ENCODE results near the gene NXT1.

NXT1 gene

GRCh38 chr20:23309781-23310180 is 40.8 kb upstream of the NXT1 start:
- H3K9ac ChIP-seq (ENCODE audit: low read length in 5 of 5), result no peak overlapping the region
- H3K36me3 ChIP-seq (ENCODE audit: control insufficient read depth in 5 of 5, insufficient read depth in 5 of 5, low read length in 5 of 5), result no peaks in the 10 kb centered on the region
- H3K27me3 ChIP-seq (ENCODE audit: control insufficient read depth in 5 of 5, insufficient read depth in 4 of 5, low read length in 5 of 5), result peaks cover 0 to 4% (median 0%) of the 10 kb centered on the region in 5 donors
- H3K27ac ChIP-seq (ENCODE audit: low read depth, low read length), result no peak overlapping the region
- H3K4me1 ChIP-seq (ENCODE audit: control insufficient read depth in 5 of 5, insufficient read depth in 5 of 5, low read length in 5 of 5), result peaks cover 4 to 13% (median 9%) of the 10 kb centered on the region in 5 donors
- H3K9me3 ChIP-seq (ENCODE audit: control insufficient read depth in 5 of 5, low read length in 5 of 5), result no peaks in the 10 kb centered on the region
- no peak overlapping the region for H3K4me3 ChIP-seq (ENCODE audit: low read depth in 1 of 5, low read length in 5 of 5)

GRCh38 chr20:23311947-23312506 is 38.6 kb upstream of the NXT1 start:
- no peak overlapping the region for H3K27ac ChIP-seq (ENCODE audit: low read depth, low read length)
- H3K27me3 ChIP-seq (ENCODE audit: control insufficient read depth in 5 of 5, insufficient read depth in 4 of 5, low read length in 5 of 5), result no peaks in the 10 kb centered on the region
- no peaks in the 10 kb centered on the region for H3K9me3 ChIP-seq (ENCODE audit: control insufficient read depth in 5 of 5, low read length in 5 of 5)

GRCh38 chr20:23313271-23313670 is 37.3 kb upstream of the NXT1 start:
- no peaks in the 10 kb centered on the region for H3K36me3 ChIP-seq (ENCODE audit: control insufficient read depth in 5 of 5, insufficient read depth in 5 of 5, low read length in 5 of 5)
- no peak overlapping the region for H3K9ac ChIP-seq (ENCODE audit: low read length in 5 of 5)
- peaks cover 9 to 21% (median 19%) of the 10 kb centered on the region in 5 donors for H3K4me1 ChIP-seq (ENCODE audit: control insufficient read depth in 5 of 5, insufficient read depth in 5 of 5, low read length in 5 of 5)
- H3K27me3 ChIP-seq (ENCODE audit: control insufficient read depth in 5 of 5, insufficient read depth in 4 of 5, low read length in 5 of 5), result no peaks in the 10 kb centered on the region
- no peaks in the 10 kb centered on the region for H3K9me3 ChIP-seq (ENCODE audit: control insufficient read depth in 5 of 5, low read length in 5 of 5)
- H3K27ac ChIP-seq (ENCODE audit: low read depth, low read length), result no peak overlapping the region
- H3K4me3 ChIP-seq (ENCODE audit: low read depth in 1 of 5, low read length in 5 of 5), result no peak overlapping the region

More at GRCh38 chr20:23311947-23312506, 38.6 kb upstream of the NXT1 start:
- H3K4me1 ChIP-seq (ENCODE audit: control insufficient read depth in 5 of 5, insufficient read depth in 5 of 5, low read length in 5 of 5), result peaks cover 9 to 21% (median 19%) of the 10 kb centered on the region in 5 donors
- H3K9ac ChIP-seq (ENCODE audit: low read length in 5 of 5), result no peak overlapping the region
- H3K4me3 ChIP-seq (ENCODE audit: low read depth in 1 of 5, low read length in 5 of 5), result no peak overlapping the region
- no peaks in the 10 kb centered on the region for H3K36me3 ChIP-seq (ENCODE audit: control insufficient read depth in 5 of 5, insufficient read depth in 5 of 5, low read length in 5 of 5)

- H3K27ac ChIP-seq (ENCODE audit: low read depth, low read length), result no peak overlapping the region
These were observed 35.9 kb upstream of the NXT1 start for GRCh38 chr20:23314699-23315098.

GRCh38 chr20:23315099-23315498 is 35.5 kb upstream of the NXT1 start:
- Histone ChIP-seq H3K27me3 (ENCODE audit: control insufficient read depth in 5 of 5, insufficient read depth in 4 of 5, low read length in 5 of 5) (no peaks in the 10 kb centered on the region), H3K4me3 (ENCODE audit: low read depth in 1 of 5, low read length in 5 of 5) (no peak overlapping the region), H3K9me3 (ENCODE audit: control insufficient read depth in 5 of 5, low read length in 5 of 5) (no peaks in the 10 kb centered on the region), H3K27ac (ENCODE audit: low read depth, low read length) (no peak overlapping the region), H3K9ac (ENCODE audit: low read length in 5 of 5) (peak overlapping the region in 1 of 5 donors; percentile 29), H3K36me3 (ENCODE audit: control insufficient read depth in 5 of 5, insufficient read depth in 5 of 5, low read length in 5 of 5) (no peaks in the 10 kb centered on the region), H3K4me1 (ENCODE audit: control insufficient read depth in 5 of 5, insufficient read depth in 5 of 5, low read length in 5 of 5) (peaks cover 9 to 21% (median 19%) of the 10 kb centered on the region in 5 donors)

More at GRCh38 chr20:23314699-23315098, 35.9 kb upstream of the NXT1 start:
- no peaks in the 10 kb centered on the region for H3K9me3 ChIP-seq (ENCODE audit: control insufficient read depth in 5 of 5, low read length in 5 of 5)
- H3K9ac ChIP-seq (ENCODE audit: low read length in 5 of 5), result peak overlapping the region in 1 of 5 donors; percentile 29
- peaks cover 9 to 21% (median 19%) of the 10 kb centered on the region in 5 donors for H3K4me1 ChIP-seq (ENCODE audit: control insufficient read depth in 5 of 5, insufficient read depth in 5 of 5, low read length in 5 of 5)
- H3K36me3 ChIP-seq (ENCODE audit: control insufficient read depth in 5 of 5, insufficient read depth in 5 of 5, low read length in 5 of 5), result no peaks in the 10 kb centered on the region
- H3K4me3 ChIP-seq (ENCODE audit: low read depth in 1 of 5, low read length in 5 of 5), result no peak overlapping the region
- no peaks in the 10 kb centered on the region for H3K27me3 ChIP-seq (ENCODE audit: control insufficient read depth in 5 of 5, insufficient read depth in 4 of 5, low read length in 5 of 5)

GRCh38 chr20:23316626-23317025 is 34.0 kb upstream of the NXT1 start:
- Histone ChIP-seq H3K27ac (ENCODE audit: low read depth, low read length) (no peak overlapping the region), H3K9me3 (ENCODE audit: control insufficient read depth in 5 of 5, low read length in 5 of 5) (peaks cover 0 to 5% (median 0%) of the 10 kb centered on the region in 5 donors), H3K4me3 (ENCODE audit: low read depth in 1 of 5, low read length in 5 of 5) (no peak overlapping the region), H3K36me3 (ENCODE audit: control insufficient read depth in 5 of 5, insufficient read depth in 5 of 5, low read length in 5 of 5) (no peaks in the 10 kb centered on the region), H3K27me3 (ENCODE audit: control insufficient read depth in 5 of 5, insufficient read depth in 4 of 5, low read length in 5 of 5) (peaks cover 0 to 8% (median 0%) of the 10 kb centered on the region in 5 donors), H3K9ac (ENCODE audit: low read length in 5 of 5) (no peak overlapping the region), H3K4me1 (ENCODE audit: control insufficient read depth in 5 of 5, insufficient read depth in 5 of 5, low read length in 5 of 5) (peaks cover 9 to 21% (median 19%) of the 10 kb centered on the region in 5 donors)

- Histone ChIP-seq H3K9me3 (ENCODE audit: control insufficient read depth in 5 of 5, low read length in 5 of 5) (peaks cover 0 to 5% (median 0%) of the 10 kb centered on the region in 5 donors), H3K27ac (ENCODE audit: low read depth, low read length) (no peak overlapping the region), H3K4me3 (ENCODE audit: low read depth in 1 of 5, low read length in 5 of 5) (no peak overlapping the region), H3K27me3 (ENCODE audit: control insufficient read depth in 5 of 5, insufficient read depth in 4 of 5, low read length in 5 of 5) (peaks cover 0 to 8% (median 0%) of the 10 kb centered on the region in 5 donors), H3K4me1 (ENCODE audit: control insufficient read depth in 5 of 5, insufficient read depth in 5 of 5, low read length in 5 of 5) (peaks cover 9 to 21% (median 19%) of the 10 kb centered on the region in 5 donors), H3K36me3 (ENCODE audit: control insufficient read depth in 5 of 5, insufficient read depth in 5 of 5, low read length in 5 of 5) (no peaks in the 10 kb centered on the region), H3K9ac (ENCODE audit: low read length in 5 of 5) (no peak overlapping the region)
These were observed 33.5 kb upstream of the NXT1 start for GRCh38 chr20:23317081-23317480.

GRCh38 chr20:23318347-23318746 is 32.2 kb upstream of the NXT1 start:
- H3K4me1 ChIP-seq (ENCODE audit: control insufficient read depth in 5 of 5, insufficient read depth in 5 of 5, low read length in 5 of 5), result peaks cover 9 to 18% (median 15%) of the 10 kb centered on the region in 5 donors
- peaks cover 0 to 5% (median 0%) of the 10 kb centered on the region in 5 donors for H3K9me3 ChIP-seq (ENCODE audit: control insufficient read depth in 5 of 5, low read length in 5 of 5)
- H3K27me3 ChIP-seq (ENCODE audit: control insufficient read depth in 5 of 5, insufficient read depth in 4 of 5, low read length in 5 of 5), result peaks cover 0 to 8% (median 0%) of the 10 kb centered on the region in 5 donors
- H3K9ac ChIP-seq (ENCODE audit: low read length in 5 of 5), result no peak overlapping the region
- no peak overlapping the region for H3K4me3 ChIP-seq (ENCODE audit: low read depth in 1 of 5, low read length in 5 of 5)
- H3K27ac ChIP-seq (ENCODE audit: low read depth, low read length), result no peak overlapping the region
- H3K36me3 ChIP-seq (ENCODE audit: control insufficient read depth in 5 of 5, insufficient read depth in 5 of 5, low read length in 5 of 5), result no peaks in the 10 kb centered on the region

GRCh38 chr20:23320317-23320716 is 30.3 kb upstream of the NXT1 start:
- H3K9ac ChIP-seq (ENCODE audit: low read length in 5 of 5), result no peak overlapping the region
- H3K27me3 ChIP-seq (ENCODE audit: control insufficient read depth in 5 of 5, insufficient read depth in 4 of 5, low read length in 5 of 5), result peaks cover 0 to 11% (median 0%) of the 10 kb centered on the region in 5 donors
- no peak overlapping the region for H3K4me3 ChIP-seq (ENCODE audit: low read depth in 1 of 5, low read length in 5 of 5)
- no peaks in the 10 kb centered on the region for H3K36me3 ChIP-seq (ENCODE audit: control insufficient read depth in 5 of 5, insufficient read depth in 5 of 5, low read length in 5 of 5)
- H3K27ac ChIP-seq (ENCODE audit: low read depth, low read length), result no peak overlapping the region
- H3K4me1 ChIP-seq (ENCODE audit: control insufficient read depth in 5 of 5, insufficient read depth in 5 of 5, low read length in 5 of 5), result peaks cover 3 to 4% (median 4%) of the 10 kb centered on the region in 5 donors
- H3K9me3 ChIP-seq (ENCODE audit: control insufficient read depth in 5 of 5, low read length in 5 of 5), result peaks cover 0 to 5% (median 0%) of the 10 kb centered on the region in 5 donors

- peaks cover 0 to 6% (median 0%) of the 10 kb centered on the region in 5 donors for H3K4me1 ChIP-seq (ENCODE audit: control insufficient read depth in 5 of 5, insufficient read depth in 5 of 5, low read length in 5 of 5)
- peaks cover 0 to 11% (median 0%) of the 10 kb centered on the region in 5 donors for H3K27me3 ChIP-seq (ENCODE audit: control insufficient read depth in 5 of 5, insufficient read depth in 4 of 5, low read length in 5 of 5)
- H3K36me3 ChIP-seq (ENCODE audit: control insufficient read depth in 5 of 5, insufficient read depth in 5 of 5, low read length in 5 of 5), result no peaks in the 10 kb centered on the region
- H3K27ac ChIP-seq (ENCODE audit: low read depth, low read length), result no peak overlapping the region
- H3K9me3 ChIP-seq (ENCODE audit: control insufficient read depth in 5 of 5, low read length in 5 of 5), result peaks cover 0 to 5% (median 3%) of the 10 kb centered on the region in 5 donors
- H3K9ac ChIP-seq (ENCODE audit: low read length in 5 of 5), result no peak overlapping the region
- no peak overlapping the region for H3K4me3 ChIP-seq (ENCODE audit: low read depth in 1 of 5, low read length in 5 of 5)
These were observed 25.5 kb upstream of the NXT1 start for GRCh38 chr20:23325107-23325506.
